Motor neuron (in vitro differentiated cells): ENCODE measurements around the gene ARHGAP5. TPM values are rescaled to one million over a fixed set of nuclear protein-coding genes. Genes with fewer than 3 reads are reported as not detected.

Source experiments
- ATAC-seq, 8 experiments: fragments of 200-7000 bp; cut with Tn5 transposase; replicated peaks in 6 of 8; 2 replicates each; pipeline ENCODE4 v1.8.0; 2021; ENCODE audit warnings: mild to moderate bottlenecking in 8 of 8, moderate library complexity in 8 of 8
- H3K27ac ChIP-seq, 2 donors: fragments of 250-450 bp; sonication (Bioruptor Pico); 2 replicates each; pipeline ENCODE4 v1.9.0; 2021; ENCODE audit warnings: antibody characterized with exemption in 2 of 2, mild to moderate bottlenecking in 2 of 2, moderate library complexity in 1 of 2
- H3K4me1 ChIP-seq, 2 donors: fragments of 250-450 bp; sonication (Bioruptor Pico); replicated peaks in 1 of 2; 2 replicates each; pipeline ENCODE4 v1.6.1; 2021; ENCODE audit warnings: antibody characterized with exemption in 2 of 2, mild to moderate bottlenecking in 2 of 2, moderate library complexity in 1 of 2
- H3K4me3 ChIP-seq, 5 donors: fragments of 250-450 bp; sonication (Bioruptor Pico); 2 replicates each; pipeline ENCODE4 v1.9.0; 2021; ENCODE audit warnings: antibody characterized with exemption in 5 of 5, mild to moderate bottlenecking in 5 of 5, moderate library complexity in 4 of 5
- WGBS, 10 experiments: fragments of 450-650 bp; shearing (Covaris generic); methylation state at CpG; one replicate each; pipeline ENCODE4 v1.0.0; 2022; 5-methylcytosine and 5-hydroxymethylcytosine counted together
- in situ Hi-C, 9 experiments: fragments of 400-800 bp; cut with MboI; loops; one replicate each; pipeline ENCODE4 v1.15.0; 2021; ENCODE audit warnings: low sequenced_read_pairs in 9 of 9, low pct_unique_long_range_greater_than_20kb in 2 of 9; ENCODE audit not compliant: unreplicated experiment in 9 of 9
- total RNA-seq, 8 experiments: library from RNA; unstranded; fragments of 300-600 nt; gene quantifications; 2 replicates each; pipeline versions ENCODE4 v1.2.3 to v1.2.4, GENCODE V29; 2022

Gene ARHGAP5
- total RNA-seq, 8 experiments from 2014 or later: 36.1 to 156 (median 122) TPM

DNA sequence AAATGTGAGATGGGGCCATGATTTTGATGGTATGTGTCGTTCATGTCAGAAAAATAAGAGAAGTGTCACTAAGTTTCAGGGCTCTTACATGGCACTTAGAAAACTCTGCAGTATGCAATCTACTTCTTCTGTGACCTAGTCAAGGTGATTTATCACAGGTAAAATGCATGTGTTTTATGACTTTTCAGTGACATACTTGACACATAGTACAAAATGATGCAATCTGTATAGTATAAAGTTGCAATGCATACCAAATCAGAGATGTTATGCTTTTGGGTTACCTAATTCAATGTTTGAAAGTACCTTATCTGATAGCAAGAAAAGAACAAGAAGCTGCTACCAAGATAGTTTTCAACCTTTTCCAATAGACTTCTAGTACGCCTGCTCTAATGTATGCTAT lies 21.9 kb upstream of the ARHGAP5 start:
- WGBS, 10 experiments: 0 to 100% (median 50%) methylated on average over 1 to 2 of the region's 2 CpGs
- in situ Hi-C loops: loop anchor here in 1 of 9 experiments (25.0 kb wide), 1 partner anchor 407 kb away; no protein-coding TSS in a partner anchor
- Histone ChIP-seq H3K4me3 (no peak overlapping the region), H3K4me1 (no peaks in the 10 kb centered on the region), H3K27ac (no peak overlapping the region)
- no peak for ATAC-seq

DNA sequence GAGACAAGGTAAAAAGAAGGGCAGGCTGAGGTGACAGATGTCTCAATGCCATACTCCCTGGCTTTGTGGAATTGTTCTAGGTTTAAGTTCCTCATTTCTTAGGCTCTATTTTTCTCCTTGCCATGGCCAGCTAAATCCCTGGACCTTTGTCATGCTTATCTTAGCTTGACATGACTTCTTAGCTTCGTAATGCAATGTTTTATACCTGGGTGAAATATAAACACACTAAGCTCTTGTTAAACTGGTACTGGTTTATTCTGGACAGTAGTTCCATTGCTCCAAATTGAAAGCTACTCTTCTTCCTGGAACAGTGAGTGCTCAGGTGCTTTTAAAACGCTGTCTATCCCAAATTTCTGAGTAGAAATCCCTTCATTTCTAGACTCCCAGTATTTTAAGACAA lies 17.4 kb upstream of the ARHGAP5 start:
- 8 to 81% (median 38%) methylated on average over 1 to 2 of the region's 2 CpGs; no CpG with 5 or more reads in 2 of the 10 experiments for WGBS, 10 experiments
- in situ Hi-C loops: loop anchor here in 1 of 9 experiments (25.0 kb wide), 1 partner anchor 403 kb away; no protein-coding TSS in a partner anchor
- no peak for ATAC-seq

DNA sequence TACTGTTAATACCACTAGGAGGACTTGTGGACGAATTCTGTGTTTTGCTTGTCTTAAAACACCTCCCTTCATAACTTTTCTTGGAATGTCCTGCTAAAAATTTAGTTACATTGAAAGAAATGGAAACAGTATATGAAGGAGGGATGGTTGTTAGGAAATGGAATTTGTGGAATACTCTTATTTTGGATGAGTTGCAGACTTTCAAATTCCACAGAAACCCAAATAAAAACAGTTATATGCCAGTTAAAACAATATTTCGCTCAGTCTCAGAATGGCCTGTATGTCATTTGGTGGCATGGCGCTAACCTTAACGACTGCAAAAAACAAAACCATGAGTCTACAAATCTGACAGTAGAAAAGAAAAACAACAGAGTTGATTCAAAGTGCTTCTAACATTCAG lies 12.2 kb upstream of the ARHGAP5 start:
- in situ Hi-C loops: loop anchor here in 1 of 9 experiments (25.0 kb wide), 1 partner anchor 397 kb away; no protein-coding TSS in a partner anchor
- no peak for ATAC-seq
- WGBS, 10 experiments: 68 to 100% (median 90%) methylated on average over 1 to 4 of the region's 4 CpGs
- H3K27ac ChIP-seq: no peak overlapping the region
- H3K4me1 ChIP-seq: no peaks in the 10 kb centered on the region
- H3K4me3 ChIP-seq: no peak overlapping the region

More for the DNA sequence above, 17.4 kb upstream of the ARHGAP5 start:
- H3K27ac ChIP-seq: no peak overlapping the region
- H3K4me1 ChIP-seq: no peaks in the 10 kb centered on the region
- no peak overlapping the region for H3K4me3 ChIP-seq

DNA sequence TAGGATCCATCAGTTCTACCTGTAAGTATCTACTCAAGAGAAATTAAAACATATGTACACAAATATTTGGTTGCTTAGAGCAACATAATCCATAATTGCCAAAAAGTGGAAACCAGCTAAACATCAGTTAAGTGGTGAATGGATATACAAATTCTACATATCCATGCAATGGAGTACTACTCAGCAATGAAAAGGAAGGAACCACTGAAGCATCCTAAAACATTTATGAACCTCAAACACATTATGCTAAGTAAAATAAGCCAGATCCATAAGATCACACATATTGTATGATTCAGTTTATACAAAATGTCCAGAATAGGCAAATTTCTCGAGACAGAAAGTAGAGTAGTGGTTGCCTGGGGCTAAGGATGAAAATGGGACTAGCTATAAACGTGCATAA lies 8.4 kb upstream of the ARHGAP5 start:
- Histone ChIP-seq H3K27ac (no peak overlapping the region), H3K4me1 (no peaks in the 10 kb centered on the region), H3K4me3 (no peak overlapping the region)
- in situ Hi-C loops: loop anchor here in 1 of 9 experiments (25.0 kb wide), 1 partner anchor 394 kb away; no protein-coding TSS in a partner anchor
- WGBS, 10 experiments: 13 to 100% (median 50%) methylated on average over 1 to 2 of the region's 2 CpGs; no CpG with 5 or more reads in 3 of the 10 experiments
- no peak for ATAC-seq

DNA sequence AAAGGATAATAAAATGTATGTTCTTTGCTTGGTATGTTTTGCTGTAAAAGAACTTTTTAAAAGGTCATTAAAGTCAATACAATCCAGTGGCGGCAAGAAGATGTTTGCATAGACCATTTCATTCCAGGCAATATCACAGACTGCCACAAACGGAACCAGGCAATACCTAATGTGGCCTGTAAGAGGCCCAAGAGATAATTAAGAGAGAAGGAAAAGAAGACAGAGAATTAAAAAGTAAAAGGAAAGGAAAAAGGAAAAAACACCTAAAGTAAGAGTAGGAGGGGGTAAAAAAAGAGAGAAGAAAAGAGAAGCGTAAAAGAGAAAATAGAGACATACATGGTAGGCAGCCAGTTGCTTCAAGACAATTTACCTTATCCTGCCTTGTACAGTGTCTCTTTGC lies 6.8 kb upstream of the ARHGAP5 start:
- Histone ChIP-seq H3K27ac (no peak overlapping the region), H3K4me1 (peaks cover 0 to 3% of the 10 kb centered on the region in 2 donors), H3K4me3 (no peak overlapping the region)
- ATAC-seq: no peak
- in situ Hi-C loops: loop anchor here in 1 of 9 experiments (25.0 kb wide), 1 partner anchor 392 kb away; no protein-coding TSS in a partner anchor
- WGBS, 10 experiments: 83 to 97% (median 92%) methylated on average over 3 of the region's 3 CpGs; no CpG with 5 or more reads in 2 of the 10 experiments

DNA sequence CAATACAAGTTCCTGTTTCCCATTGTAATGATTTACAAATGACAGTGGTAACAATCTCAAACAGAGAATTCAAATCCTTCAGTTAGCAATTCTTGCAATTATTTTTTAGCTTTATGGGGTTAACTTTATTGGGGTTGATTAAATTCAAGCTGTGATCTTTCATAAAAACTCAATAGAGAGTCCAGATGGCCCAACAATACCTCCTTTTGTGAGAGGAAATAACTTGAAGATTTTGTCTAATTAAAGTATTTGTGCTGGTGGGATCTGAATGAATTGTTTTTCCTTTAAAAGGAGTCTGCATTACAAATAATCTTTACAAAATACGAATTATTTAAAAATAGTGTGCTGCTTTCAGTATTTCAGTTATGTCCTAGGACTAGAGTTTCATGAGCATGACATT lies 4.4 kb upstream of the ARHGAP5 start:
- 33 to 100% (median 86%) methylated on average over 1 of the region's 1 CpG; no CpG with 5 or more reads in 1 of the 10 experiments for whole genome bisulfite sequencing, 10 experiments
- in situ Hi-C loops: loop anchor here in 1 of 9 experiments (25.0 kb wide), 1 partner anchor 390 kb away; no protein-coding TSS in a partner anchor
- ATAC-seq: no peak
- Histone ChIP-seq H3K27ac (no peak overlapping the region), H3K4me3 (no peak overlapping the region), H3K4me1 (peaks cover 0 to 3% of the 10 kb centered on the region in 2 donors)

DNA sequence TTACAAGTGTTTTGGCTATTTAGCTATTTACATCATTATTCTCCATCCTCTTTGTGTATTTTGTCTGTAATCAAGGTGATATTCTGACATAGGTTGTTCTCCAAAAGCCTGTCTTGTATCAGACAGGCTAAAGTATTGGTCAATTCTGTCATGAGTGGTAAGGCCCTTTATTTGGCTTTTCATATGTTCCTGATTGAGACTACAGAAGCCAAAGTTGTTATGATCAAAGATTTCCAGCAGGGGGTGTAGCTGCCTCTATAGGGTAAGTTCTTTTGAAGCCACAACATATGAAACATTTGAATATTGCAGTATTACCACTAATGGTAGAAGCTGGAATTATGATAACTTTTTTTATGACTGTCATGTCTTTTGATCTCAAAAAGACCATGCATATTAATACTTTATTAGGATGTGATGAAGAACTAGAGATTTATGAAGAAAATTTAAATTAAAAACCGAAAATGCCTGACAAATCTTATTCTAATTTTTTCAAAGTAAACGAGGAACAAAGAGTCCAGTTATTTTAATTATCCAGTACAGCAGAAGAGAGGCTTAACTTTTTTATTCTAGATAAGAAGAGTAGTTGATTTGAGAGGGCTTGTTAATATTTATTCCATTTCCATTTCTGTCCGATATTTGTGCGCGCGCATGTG lies 3.4 kb upstream of the ARHGAP5 start:
- ATAC-seq: no peak
- in situ Hi-C loops: loop anchor here in 1 of 9 experiments (25.0 kb wide), 1 partner anchor 389 kb away; no protein-coding TSS in a partner anchor
- Histone ChIP-seq H3K4me1 (peaks cover 0 to 3% of the 10 kb centered on the region in 2 donors), H3K4me3 (no peak overlapping the region), H3K27ac (no peak overlapping the region)
- 77 to 100% (median 92%) methylated on average over 4 to 6 of the region's 6 CpGs; no CpG with 5 or more reads in 1 of the 10 experiments for WGBS, 10 experiments

DNA sequence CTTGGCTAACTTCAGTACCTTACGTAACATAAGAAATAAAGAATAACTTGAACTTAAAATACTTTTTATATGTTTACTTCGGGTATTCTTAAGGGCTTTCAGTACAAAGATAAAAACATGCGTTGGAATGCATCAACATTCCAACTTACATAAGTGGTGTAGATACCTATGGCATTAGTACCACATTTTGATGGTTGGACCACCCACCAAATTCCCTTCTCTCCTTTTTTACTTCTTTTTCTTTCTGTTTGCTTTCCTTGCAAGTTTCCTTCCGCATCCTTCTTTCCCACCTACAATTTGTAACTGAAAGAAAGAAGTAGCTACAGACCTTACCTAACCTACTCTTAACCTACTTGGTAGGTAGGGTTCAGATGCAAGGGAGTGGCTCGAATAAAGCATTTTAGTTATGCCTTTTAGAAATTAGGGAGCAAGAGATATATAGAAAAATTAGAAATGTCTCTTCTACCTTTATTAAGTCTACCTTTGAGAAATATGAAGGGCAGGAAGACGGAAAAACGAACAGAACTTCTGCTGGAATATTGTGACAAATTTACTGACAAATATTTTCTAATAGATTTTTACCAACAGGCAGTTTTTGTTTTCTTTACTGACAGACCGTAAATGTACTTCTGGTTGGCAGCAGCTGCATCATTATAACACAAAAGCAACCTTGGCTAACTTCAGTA lies 2.1 kb upstream of the ARHGAP5 start:
- 35 to 85% (median 62%) methylated on average over 4 to 8 of the region's 8 CpGs for WGBS, 10 experiments
- in situ Hi-C loops: loop anchor here in 1 of 9 experiments (25.0 kb wide), 1 partner anchor 387 kb away; no protein-coding TSS in a partner anchor
- ATAC-seq: no peak
- Histone ChIP-seq H3K27ac (no peak overlapping the region), H3K4me3 (peak overlapping the region; percentile 71 to 84 (median 76)), H3K4me1 (peaks cover 3 to 7% of the 10 kb centered on the region in 2 donors)

DNA sequence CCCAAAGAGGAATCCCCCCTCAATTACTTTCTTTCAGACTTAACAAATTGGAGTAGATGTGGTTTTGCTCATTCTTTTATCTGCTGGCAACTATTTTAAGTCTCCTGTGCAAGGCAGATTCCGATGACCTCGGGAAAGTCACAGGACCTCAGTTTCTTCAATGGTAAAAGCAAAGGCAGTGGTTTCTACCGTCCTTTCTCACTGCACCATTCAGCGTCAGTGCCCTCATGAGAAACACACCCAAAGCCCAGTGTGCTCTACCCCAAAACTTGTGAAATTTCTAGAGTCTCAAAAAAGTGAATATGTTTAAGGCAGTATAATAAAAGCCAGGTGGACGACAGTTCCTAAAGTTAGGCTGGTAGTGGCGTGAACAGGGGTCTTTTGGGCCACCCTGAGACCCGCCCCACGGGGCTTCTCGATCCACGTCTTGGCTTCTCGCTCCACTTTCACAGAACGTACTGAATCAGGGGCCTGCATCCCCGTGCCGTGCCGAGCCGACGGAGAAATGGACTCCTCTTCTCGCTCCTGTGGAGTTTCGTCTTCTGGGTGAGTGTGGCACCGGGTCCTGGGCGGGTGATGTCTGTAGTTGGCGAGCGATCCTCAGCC lies 1.3 kb upstream of the ARHGAP5 start:
- Histone ChIP-seq H3K4me3 (peak overlapping the region; percentile 71 to 84 (median 76)), H3K4me1 (peaks cover 3 to 7% of the 10 kb centered on the region in 2 donors), H3K27ac (peak overlapping the region; percentile 73 to 82)
- ATAC-seq: peak; percentile 7 to 36 (median 19)
- WGBS, 10 experiments: 0 to 17% (median 0%) methylated on average over 3 to 16 of the region's 23 CpGs; no CpG with 5 or more reads in 3 of the 10 experiments
- in situ Hi-C loops: no loop called here

DNA sequence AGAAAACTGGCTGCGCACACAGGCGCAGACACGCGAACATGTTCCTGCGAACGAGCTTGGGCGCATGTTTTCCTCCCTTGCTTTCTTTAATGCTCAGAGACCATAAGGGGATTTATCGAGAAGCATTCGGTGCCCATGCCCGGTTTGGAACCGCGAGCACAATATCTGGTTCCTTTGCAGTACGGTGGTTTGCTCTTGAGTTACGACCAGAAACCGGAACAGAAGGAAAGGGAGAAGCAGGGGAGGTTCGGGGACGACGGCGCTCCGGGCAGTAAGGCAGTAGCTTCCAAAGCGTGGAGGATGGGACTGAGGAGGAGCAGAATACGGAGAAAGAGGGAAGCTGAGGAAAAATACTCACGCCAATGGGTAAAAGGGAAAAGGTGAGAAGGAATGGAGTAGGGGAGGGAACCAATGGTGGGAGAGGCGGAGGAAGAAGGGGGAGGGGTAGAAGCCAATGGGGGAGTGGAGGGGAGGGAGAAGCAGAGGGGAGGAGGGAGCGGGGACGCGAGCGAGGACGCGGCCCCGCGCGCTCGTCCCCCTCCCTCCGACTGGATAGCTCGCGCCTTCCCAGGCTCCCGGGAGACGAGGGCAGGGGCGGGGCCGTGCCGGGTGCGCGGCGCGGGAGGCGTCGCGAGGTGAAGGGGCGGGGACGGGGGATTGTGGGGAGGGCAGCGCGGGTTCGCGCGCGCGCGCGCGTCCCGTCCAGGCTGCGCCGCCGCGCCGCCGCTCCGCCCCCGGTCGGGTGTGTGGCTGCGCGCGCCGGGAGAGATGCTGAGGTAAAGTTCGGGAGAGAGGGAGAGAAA lies 625 bp upstream of the ARHGAP5 start:
- 0 to 2% (median 0%) methylated on average over 1 to 15 of the region's 76 CpGs; no CpG with 5 or more reads in 4 of the 10 experiments for WGBS, 10 experiments
- peak overlapping the region; percentile 71 to 84 (median 76) for H3K4me3 ChIP-seq

DNA sequence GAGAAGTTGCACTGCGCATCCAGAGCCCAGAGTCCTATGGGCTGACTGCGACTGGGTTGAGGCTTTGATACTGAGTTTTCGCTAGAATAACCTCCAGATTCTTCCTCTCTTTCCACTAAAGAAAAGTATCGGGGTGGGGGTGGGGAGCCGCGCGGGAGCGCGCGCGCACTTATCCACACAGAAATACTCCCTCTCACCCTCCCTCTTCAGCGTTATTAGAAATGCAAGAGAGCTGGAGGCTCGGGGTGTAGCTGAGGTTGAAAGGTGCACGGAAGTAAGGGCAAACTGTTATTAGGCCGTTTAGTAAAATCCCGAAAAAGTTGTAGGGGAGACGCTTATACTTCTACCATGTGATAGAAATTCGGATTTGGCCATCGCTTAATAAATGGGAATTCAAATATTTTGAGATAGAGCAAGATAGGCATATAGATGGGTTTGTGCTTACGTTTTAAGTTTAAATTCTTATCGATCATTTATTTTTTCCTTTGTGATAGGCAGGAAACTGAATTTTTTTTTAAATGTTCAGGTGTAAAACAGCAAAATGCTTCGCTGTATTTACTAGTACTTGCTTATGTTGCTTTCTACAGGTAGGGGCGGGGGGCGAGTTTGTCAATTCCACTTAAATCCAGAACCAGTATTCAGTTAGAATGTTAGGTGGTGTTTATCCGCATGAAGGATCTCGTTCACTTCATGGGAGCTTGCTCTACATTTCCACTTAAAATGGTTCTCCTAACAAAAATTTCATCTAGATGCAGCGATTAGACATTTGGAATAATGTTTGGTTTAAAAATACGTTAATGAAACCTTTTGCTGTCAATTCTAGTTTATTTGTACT lies 1.1 kb downstream of the ARHGAP5 start:
- peaks cover 7 to 11% of the 10 kb centered on the region in 2 donors for H3K4me1 ChIP-seq
- H3K27ac ChIP-seq: peak overlapping the region; percentile 95 to 97
- 0 to 14% (median 1%) methylated on average over 5 to 27 of the region's 28 CpGs for WGBS, 10 experiments
- in situ Hi-C loops: no loop called here
- peak in 1 of 8 experiments; percentile 1 for ATAC-seq
- H3K4me3 ChIP-seq: peak overlapping the region; percentile 71 to 84 (median 76)

More for the DNA sequence above, 625 bp upstream of the ARHGAP5 start:
- Histone ChIP-seq H3K4me1 (peaks cover 3 to 7% of the 10 kb centered on the region in 2 donors), H3K27ac (peak overlapping the region; percentile 95 to 97)
- peak; percentile 71 to 81 (median 78) for ATAC-seq
- in situ Hi-C loops: no loop called here
